DND-41 (cell line): ENCODE measurements around the gene OR2A25.

Experiments used
- ATAC-seq: fragments of 200-7000 bp; cut with Tn5 transposase; 3 replicates; pipeline ENCODE4 v1.9.1; 2021; ENCODE audit warnings: low read depth; ENCODE audit not compliant: insufficient read depth
- DNase-seq: peaks from one replicate; pipeline ENCODE4 v3.0.0-alpha.2; 2020
- H2AFZ ChIP-seq: 2 replicates; pipeline ENCODE4 v1.6.0; 2012; ENCODE audit warnings: low read depth, low read length
- H3K27ac ChIP-seq: 2 replicates; pipeline ENCODE4 v1.5.1; 2012; ENCODE audit warnings: low read length, inconsistent platforms
- H3K27me3 ChIP-seq: fragments of 200-600 bp; sonication (generic); 2 replicates; pipeline ENCODE4 v1.6.0; 2012; ENCODE audit warnings: low read length, mild to moderate bottlenecking, inconsistent platforms; ENCODE audit not compliant: insufficient read depth, poor library complexity
- H3K36me3 ChIP-seq: 2 replicates; pipeline ENCODE4 v1.5.1; 2012; ENCODE audit warnings: low read length, inconsistent platforms; ENCODE audit not compliant: insufficient read depth
- H3K4me1 ChIP-seq: 2 replicates; pipeline ENCODE4 v1.5.1; 2012; ENCODE audit warnings: mild to moderate bottlenecking, low read length; ENCODE audit not compliant: insufficient read depth
- H3K4me2 ChIP-seq: 2 replicates; pipeline ENCODE4 v1.6.0; 2012; ENCODE audit warnings: mild to moderate bottlenecking, moderate library complexity, low read length, inconsistent platforms; ENCODE audit not compliant: insufficient read depth
- H3K4me3 ChIP-seq, 2 experiments: fragments of 200-600 bp in 1 of 2; shearing (Covaris generic) in 1 of 2; 2 replicates each; pipeline ENCODE4 v1.5.1; 2012 to 2016; ENCODE audit warnings: inconsistent platforms in 2 of 2, low read length in 2 of 2, mild to moderate bottlenecking in 2 of 2, low read depth in 1 of 2, moderate library complexity in 1 of 2
- H3K79me2 ChIP-seq: 2 replicates; pipeline ENCODE4 v1.6.0; 2012; ENCODE audit warnings: low read length, inconsistent platforms; ENCODE audit not compliant: insufficient read depth
- H3K9ac ChIP-seq: 2 replicates; pipeline ENCODE4 v1.6.0; 2012; ENCODE audit warnings: low read depth, mild to moderate bottlenecking, inconsistent platforms, low read length, moderate library complexity
- H3K9me3 ChIP-seq: 2 replicates; pipeline ENCODE4 v1.5.1; 2012; ENCODE audit warnings: low read length, moderate library complexity, mild to moderate bottlenecking, inconsistent platforms; ENCODE audit not compliant: insufficient read depth, severe bottlenecking
- H4K20me1 ChIP-seq: 2 replicates; pipeline ENCODE4 v1.6.0; 2012; ENCODE audit warnings: low read length; ENCODE audit not compliant: insufficient read depth
- CTCF ChIP-seq: IDR thresholded peaks from 2 replicates; pipeline ENCODE4 v1.5.1; 2012; ENCODE audit warnings: borderline replicate concordance, low read length, moderate library complexity, mild to moderate bottlenecking; ENCODE audit not compliant: poor library complexity, severe bottlenecking; ENCODE audit errors: extremely low read depth
- EZH2 ChIP-seq: IDR thresholded peaks from 3 replicates; pipeline ENCODE4 v1.6.1; 2012; ENCODE audit warnings: borderline replicate concordance, low read depth, mild to moderate bottlenecking, moderate library complexity, low read length, inconsistent platforms; ENCODE audit not compliant: severe bottlenecking

OR2A25 gene

DNA sequence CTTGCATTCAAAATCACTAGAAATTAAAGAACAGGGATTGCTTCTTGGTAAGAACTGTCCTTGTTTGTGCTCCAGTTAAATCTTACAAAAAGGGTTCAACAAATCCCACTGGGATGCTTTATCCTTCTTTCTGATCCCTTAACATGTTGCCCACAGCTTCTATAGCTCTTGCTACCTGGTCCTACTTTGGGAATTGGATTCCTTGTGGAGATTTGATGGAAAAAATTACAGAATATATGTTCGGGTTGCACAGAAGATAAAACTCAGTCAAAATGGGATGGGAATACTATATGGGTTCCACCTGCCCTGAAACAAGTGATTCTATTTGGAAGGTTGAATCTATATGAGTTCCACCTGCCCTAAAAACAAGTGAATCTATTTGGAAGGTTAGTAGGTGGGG lies at the start of gene OR2A25:
Gene OR2A25, plus strand, starts transcription at position 301 of the 400 bp plus-strand sequence. CDS start 4,409 bp downstream, outside the sequence.
- ATAC-seq (no peak), DNase-seq (no peak)
- Histone ChIP-seq H3K27ac (no peak within 1 kb of the TSS), H3K79me2 (no peaks in the 10 kb centered on the region), H3K4me2 (no peak within 1 kb of the TSS), H3K4me3 (no peak within 1 kb of the TSS), H3K9me3 (no peaks in the 10 kb centered on the region), H2AFZ (no peak within 1 kb of the TSS), H4K20me1 (no peaks in the 10 kb centered on the region), H3K4me1 (no peaks in the 10 kb centered on the region), H3K36me3 (no peaks in the 10 kb centered on the region), H3K9ac (no peak within 1 kb of the TSS), H3K27me3 (no peaks in the 10 kb centered on the region)
- no peak for TF ChIP-seq CTCF
- TF ChIP-seq EZH2, result no peak

GRCh38 chr7:144020340-144020739 lies 49.3 kb upstream of the OR2A25 start:
- H4K20me1 ChIP-seq, result no peaks in the 10 kb centered on the region
- H2AFZ ChIP-seq, result no peak overlapping the region
- ATAC-seq (no peak), DNase-seq (no peak)
- H3K9me3 ChIP-seq, result no peaks in the 10 kb centered on the region
- H3K27me3 ChIP-seq, result no peaks in the 10 kb centered on the region
- no peak overlapping the region for H3K4me3 ChIP-seq
- no peaks in the 10 kb centered on the region for H3K36me3 ChIP-seq
- no peak overlapping the region for H3K27ac ChIP-seq
- H3K4me1 ChIP-seq, result no peaks in the 10 kb centered on the region
- H3K4me2 ChIP-seq, result no peak overlapping the region
- TF ChIP-seq EZH2, result no peak
- TF ChIP-seq CTCF, result no peak
- no peaks in the 10 kb centered on the region for H3K79me2 ChIP-seq
- no peak overlapping the region for H3K9ac ChIP-seq

GRCh38 chr7:144022169-144022568 lies 47.4 kb upstream of the OR2A25 start:
- DNase-seq (no peak), ATAC-seq (no peak)
- Histone ChIP-seq H3K4me3 (no peak overlapping the region), H2AFZ (no peak overlapping the region), H3K36me3 (no peaks in the 10 kb centered on the region), H3K27me3 (no peaks in the 10 kb centered on the region), H3K9ac (no peak overlapping the region), H3K9me3 (no peaks in the 10 kb centered on the region), H3K4me1 (no peaks in the 10 kb centered on the region), H3K79me2 (no peaks in the 10 kb centered on the region), H3K27ac (no peak overlapping the region), H3K4me2 (no peak overlapping the region), H4K20me1 (no peaks in the 10 kb centered on the region)
- TF ChIP-seq CTCF (no peak), EZH2 (no peak)

GRCh38 chr7:144023171-144023827 lies 46.3 kb upstream of the OR2A25 start:
- Histone ChIP-seq H3K79me2 (no peaks in the 10 kb centered on the region), H3K4me3 (no peak overlapping the region), H3K9me3 (no peaks in the 10 kb centered on the region), H4K20me1 (no peaks in the 10 kb centered on the region), H3K4me2 (no peak overlapping the region), H3K27me3 (no peaks in the 10 kb centered on the region), H3K9ac (no peak overlapping the region), H2AFZ (no peak overlapping the region), H3K27ac (no peak overlapping the region), H3K4me1 (no peaks in the 10 kb centered on the region), H3K36me3 (no peaks in the 10 kb centered on the region)
- DNase-seq (no peak), ATAC-seq (no peak)
- TF ChIP-seq CTCF (no peak), EZH2 (no peak)
